Bronchus fibroblast of lung (primary cell): Measurements from ENCODE around the gene PPP1R14D. TPM values are rescaled to one million over a fixed set of nuclear protein-coding genes. Genes with fewer than 3 reads are reported as not detected.

Experiments used
- total RNA-seq: library from RNA; depleted of rRNA; stranded (reverse); fragments of >200 nt; gene quantifications from 2 replicates; pipeline ENCODE4 v1.2.3, GENCODE V29; 2015

The PPP1R14D gene, protein sequence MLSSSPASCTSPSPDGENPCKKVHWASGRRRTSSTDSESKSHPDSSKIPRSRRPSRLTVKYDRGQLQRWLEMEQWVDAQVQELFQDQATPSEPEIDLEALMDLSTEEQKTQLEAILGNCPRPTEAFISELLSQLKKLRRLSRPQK
- total RNA-seq, result not detected in 2 replicates

DNA sequence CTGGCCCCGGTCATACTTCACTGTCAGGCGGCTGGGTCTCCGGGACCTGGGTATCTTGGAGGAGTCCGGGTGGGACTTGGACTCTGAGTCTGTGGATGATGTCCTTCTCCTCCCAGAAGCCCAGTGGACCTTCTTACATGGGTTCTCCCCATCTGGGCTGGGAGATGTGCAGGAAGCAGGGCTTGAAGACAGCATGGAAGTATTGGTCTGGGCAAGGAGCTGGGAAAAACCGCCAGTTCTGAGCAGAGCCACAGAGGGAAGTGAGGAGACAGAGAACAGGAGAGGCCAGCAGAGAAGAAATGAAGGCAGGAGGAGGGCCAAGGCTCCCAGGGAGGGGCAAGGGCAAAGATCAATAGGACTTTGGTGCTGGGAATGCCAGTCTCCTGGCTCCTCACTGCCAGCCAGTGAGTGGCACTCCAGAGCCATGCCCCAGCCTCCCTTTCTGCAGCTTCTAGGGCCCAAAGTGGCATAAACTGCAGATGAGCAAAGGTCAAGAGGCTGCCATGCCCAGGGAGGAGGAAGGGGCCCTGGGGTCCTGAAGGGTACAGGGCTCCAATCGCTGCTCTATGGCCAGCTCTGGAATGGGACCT is at the start of gene PPP1R14D:
Gene PPP1R14D, minus strand, starts transcription at position 262 of the 590 bp plus-strand sequence. Its CDS starts 67 bp downstream, at position 195.

DNA sequence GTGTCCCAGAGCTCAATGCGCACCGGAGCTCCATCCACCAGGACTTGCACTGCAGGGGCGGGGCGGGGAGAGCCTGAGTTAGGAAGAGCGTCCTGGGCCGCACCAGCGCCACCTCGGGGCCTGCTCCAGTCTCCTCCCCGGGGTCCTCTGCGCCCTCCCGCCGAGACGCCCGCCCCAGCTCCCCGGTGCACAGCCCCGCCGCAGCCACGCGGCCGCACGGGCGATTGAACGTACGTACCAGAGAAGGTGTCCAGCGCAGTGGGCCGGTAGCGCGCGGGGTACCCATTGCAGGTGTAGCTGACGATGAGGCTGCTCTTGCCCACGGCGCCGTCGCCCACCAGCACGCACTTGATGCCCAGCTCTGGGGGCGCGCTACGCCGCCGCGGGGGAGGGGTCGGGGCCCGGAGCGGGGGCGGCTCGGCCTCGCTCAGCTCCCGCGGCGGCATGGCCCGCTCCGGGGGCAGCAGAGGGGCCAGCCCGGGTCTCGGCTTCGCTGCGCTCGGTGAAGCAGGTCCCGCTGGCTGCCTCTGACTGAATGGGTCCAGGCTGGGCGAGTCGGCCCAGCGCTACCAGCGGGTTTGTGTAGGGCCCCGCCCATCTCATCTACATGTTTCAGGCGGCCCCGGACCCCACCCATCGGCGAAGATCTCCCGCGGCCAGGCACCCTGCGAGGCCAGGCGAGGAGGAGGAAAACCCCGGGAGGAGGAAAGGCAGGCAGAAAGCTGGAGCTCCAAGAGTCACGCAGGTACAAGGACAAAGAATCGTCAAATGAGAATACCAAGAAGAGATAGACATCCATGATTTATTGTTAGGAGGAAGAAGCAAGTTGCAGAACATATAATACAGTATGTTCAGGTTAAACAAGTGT is 45.4 kb upstream of the PPP1R14D start, which contains the start of gene RHOV:
Gene RHOV, minus strand, starts transcription at position 541 of the 868 bp plus-strand sequence. Its CDS starts 95 bp downstream, at position 446.

DNA sequence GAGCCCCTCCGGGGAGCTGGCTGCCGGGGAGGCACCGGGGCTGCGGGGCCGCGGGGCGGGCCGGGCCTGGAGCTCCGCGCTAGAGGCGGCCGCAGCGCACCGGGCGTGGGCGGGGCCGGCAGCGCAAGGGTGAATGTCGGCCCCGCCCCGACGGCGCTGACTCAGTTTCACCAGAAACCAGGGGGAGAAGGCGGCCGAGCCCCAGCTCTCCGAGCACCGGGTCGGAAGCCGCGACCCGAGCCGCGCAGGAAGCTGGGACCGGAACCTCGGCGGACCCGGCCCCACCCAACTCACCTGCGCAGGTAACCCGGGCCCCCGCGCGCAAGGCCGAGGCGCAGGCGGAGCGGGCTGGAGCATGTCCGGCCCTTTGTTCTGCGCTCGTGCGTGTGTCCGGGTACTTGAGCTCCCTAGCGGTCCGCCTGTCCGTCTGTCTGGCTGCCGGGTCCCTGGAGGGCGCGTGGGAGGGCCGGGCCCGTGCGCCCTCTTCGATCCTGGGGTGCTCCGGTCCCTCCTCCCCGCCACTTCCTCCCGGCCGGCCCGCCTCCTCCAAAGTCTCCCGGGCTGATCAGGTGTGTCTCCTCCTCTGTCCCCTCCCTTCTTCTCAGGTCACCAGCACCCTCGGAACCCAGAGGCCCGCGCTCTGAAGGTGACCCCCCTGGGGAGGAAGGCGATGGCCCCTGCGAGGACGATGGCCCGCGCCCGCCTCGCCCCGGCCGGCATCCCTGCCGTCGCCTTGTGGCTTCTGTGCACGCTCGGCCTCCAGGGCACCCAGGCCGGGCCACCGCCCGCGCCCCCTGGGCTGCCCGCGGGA is 15.6 kb upstream of the PPP1R14D start, which contains the start of gene SPINT1:
Gene SPINT1, plus strand, starts transcription at position 164 of the 811 bp plus-strand sequence. Its CDS starts 507 bp downstream, at position 671.

DNA sequence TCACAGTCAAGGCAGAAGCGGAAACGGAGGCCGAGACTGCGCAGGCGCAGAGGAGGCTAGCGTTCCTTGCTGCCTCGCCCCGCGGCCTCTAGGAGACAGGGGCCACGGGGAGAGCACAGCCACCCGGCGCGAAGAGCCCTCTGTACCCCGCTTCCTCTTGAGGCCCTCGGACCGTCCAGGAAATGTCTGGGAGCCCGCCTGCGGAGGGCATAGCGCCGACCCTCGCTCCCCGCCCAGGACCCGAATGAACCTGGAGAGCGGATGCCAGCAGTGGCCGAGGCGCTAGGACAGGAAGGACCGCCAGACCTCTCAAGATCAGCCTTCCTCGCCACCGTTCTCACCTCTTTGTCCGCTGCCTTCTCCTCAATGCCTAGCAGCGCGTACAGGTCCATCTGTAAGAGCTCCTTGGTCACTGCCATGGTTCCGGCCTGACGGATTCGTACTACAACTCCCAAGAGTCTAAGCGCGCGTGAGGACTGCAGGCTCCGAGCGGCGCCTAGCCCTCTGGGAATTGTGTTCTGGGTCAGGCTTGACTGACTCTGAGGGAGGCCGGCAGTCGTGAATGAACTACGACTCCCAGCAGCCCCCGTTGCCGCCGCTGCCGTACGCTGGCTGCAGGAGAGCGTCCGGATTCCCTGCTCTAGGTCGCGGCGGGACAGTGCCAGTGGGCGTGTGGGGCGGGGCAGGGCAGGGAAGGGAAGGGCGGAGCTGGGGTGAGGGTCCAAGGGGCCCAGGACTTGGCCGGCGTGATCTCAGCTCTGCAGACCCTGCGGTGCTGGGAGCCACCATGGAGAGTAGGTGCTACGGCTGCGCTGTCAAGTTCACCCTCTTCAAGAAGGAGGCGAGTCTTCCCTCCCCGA is 21.2 kb downstream of the PPP1R14D start, which contains the start of the genes DNAJC17 and ZFYVE19:
Gene DNAJC17, minus strand, starts transcription at position 446 of the 860 bp plus-strand sequence. Its CDS starts 27 bp downstream, at position 419.
Gene ZFYVE19, plus strand, starts transcription at position 62 of the 860 bp plus-strand sequence. Its CDS starts 501 bp downstream, at position 563.

DNA sequence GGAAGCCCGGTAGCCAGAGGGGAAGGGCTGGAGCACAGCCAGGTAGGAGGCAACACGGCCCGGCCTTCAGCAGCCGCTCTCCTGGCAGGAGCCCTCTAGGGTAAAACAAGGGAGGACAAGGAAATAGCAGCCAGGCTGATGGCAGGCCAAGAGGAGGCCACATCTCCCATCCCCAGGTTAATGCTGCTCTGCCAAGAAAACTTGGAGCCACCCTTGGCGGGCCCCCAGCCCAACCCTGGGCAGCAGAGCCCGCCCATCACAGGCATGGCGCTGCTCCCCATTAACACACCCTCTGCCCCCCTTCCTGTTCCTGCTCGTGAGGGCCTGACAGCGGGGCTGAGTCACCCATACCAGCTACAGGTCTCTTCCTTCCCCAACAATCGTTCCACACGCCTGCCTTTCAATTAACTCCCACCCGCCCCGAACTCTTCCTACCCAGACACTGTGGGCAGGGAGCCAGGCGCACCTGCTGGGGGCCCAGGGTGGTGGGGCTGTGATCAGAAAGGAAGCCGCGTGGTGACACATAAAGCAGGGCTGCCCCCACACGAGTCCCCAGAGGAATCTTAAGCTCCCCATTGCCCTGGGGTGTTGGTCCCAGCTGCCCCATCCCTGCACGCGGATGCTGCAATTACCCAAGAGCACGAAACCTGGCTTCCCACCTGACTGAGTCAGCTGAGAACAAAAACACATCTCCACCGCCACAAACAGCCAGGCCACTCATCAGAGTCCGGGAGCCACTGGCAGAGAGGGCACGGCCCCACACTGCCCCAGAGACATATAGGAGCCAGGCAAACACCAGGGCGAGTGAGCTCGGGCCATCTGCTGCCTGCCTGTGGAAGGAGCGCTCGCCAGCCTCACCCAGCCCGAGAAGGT is 59.0 kb downstream of the PPP1R14D start, which contains the start of gene C15orf62:
Gene C15orf62, plus strand, starts transcription at position 707 of the 873 bp plus-strand sequence. CDS start 516 bp downstream, outside the sequence.

Other genes with a start within 250 kb of the PPP1R14D start
- gene KNL1, start 234.5 kb downstream of the PPP1R14D start, total RNA-seq, result 15.5 and 21.4 TPM in 2 replicates
- 12.9 and 14.1 TPM in 2 replicates for gene RAD51, start 133.5 kb downstream of the PPP1R14D start, total RNA-seq
- gene RMDN3, start 73.5 kb downstream of the PPP1R14D start, total RNA-seq, result 11.4 and 16.8 TPM in 2 replicates
- 4.2 and 4.8 TPM in 2 replicates for gene GCHFR, start 64.6 kb downstream of the PPP1R14D start, total RNA-seq
- gene C15orf62, start 58.7 kb downstream of the PPP1R14D start, total RNA-seq, result not detected in 2 replicates
- 20.1 and 32.3 TPM in 2 replicates for gene ZFYVE19, start 21.6 kb downstream of the PPP1R14D start, total RNA-seq
- gene DNAJC17, start 21.2 kb downstream of the PPP1R14D start, total RNA-seq, result 33.9 and 60.5 TPM in 2 replicates
- gene SPINT1, start 15.3 kb upstream of the PPP1R14D start, total RNA-seq, result 2.5 and 4.3 TPM in 2 replicates
- not detected in 2 replicates for gene RHOV, start 45.5 kb upstream of the PPP1R14D start, total RNA-seq
- 24.0 and 26.6 TPM in 2 replicates for gene VPS18, start 65.7 kb upstream of the PPP1R14D start, total RNA-seq
- gene DLL4, start 100.6 kb upstream of the PPP1R14D start, total RNA-seq, result under 0.01 and 0.15 TPM in 2 replicates
- gene CHAC1, start 124.8 kb upstream of the PPP1R14D start, total RNA-seq, result 73.6 and 79.5 TPM in 2 replicates